Body of pancreas (tissue), 4 donors: Measurements from ENCODE around the gene CDC45.

Source experiments
- POLR2A ChIP-seq, 3 donors: fragments of 450-650 bp; IDR thresholded peaks; one replicate each; pipeline ENCODE4 v1.6.1; 2016; ENCODE audit warnings: antibody characterized with exemption in 3 of 3, mild to moderate bottlenecking in 2 of 3
- TF ChIP-seq, protein P1 (sequence below), 7 experiments: fragments of 450-650 bp in 4 of 7; fragments of 200-600 bp in 3 of 7; sonication (generic) in 3 of 7; IDR thresholded peaks; one replicate each; pipeline ENCODE4 v1.5.1; 2016 to 2019; ENCODE audit warnings: antibody characterized with exemption in 7 of 7

DNA sequence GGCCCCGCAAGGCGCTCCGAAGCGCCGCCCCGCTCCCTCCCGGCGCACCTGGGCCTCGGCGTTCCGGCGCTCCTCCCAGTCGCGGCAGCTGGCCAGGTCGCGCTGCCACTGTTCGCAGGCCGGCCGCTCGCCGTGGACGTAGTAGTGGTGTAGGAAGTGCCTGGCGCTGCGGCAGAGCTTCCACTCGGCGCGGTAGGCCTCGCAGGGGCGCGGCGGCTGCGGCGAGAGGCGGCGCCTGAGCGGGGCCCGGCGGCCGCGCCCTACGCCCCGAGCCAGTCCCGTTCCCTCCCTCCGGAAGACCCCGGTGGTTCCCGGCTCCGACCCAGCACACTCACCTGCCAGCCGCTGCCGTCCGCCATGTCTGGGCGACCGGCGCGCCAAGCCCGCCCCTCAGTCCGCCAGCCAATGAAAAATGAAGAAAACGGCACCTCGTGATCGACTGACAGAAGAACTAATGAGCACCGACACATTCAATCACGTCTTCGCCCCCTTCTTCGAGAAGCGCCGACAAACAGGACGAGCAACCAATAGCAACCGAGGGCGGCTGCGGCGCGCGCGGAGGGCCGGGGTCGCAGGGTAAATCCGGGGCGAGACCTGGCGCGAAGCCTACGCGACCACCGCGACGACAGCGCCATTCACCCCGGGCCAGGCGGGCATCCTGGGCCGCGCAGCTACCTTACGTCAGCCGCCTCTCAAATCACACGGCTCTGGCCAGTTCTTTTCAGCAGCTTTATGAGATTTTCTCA is 32.2 kb upstream of the CDC45 start, which contains the start of gene C22orf39:
- TF ChIP-seq, protein P1, sequence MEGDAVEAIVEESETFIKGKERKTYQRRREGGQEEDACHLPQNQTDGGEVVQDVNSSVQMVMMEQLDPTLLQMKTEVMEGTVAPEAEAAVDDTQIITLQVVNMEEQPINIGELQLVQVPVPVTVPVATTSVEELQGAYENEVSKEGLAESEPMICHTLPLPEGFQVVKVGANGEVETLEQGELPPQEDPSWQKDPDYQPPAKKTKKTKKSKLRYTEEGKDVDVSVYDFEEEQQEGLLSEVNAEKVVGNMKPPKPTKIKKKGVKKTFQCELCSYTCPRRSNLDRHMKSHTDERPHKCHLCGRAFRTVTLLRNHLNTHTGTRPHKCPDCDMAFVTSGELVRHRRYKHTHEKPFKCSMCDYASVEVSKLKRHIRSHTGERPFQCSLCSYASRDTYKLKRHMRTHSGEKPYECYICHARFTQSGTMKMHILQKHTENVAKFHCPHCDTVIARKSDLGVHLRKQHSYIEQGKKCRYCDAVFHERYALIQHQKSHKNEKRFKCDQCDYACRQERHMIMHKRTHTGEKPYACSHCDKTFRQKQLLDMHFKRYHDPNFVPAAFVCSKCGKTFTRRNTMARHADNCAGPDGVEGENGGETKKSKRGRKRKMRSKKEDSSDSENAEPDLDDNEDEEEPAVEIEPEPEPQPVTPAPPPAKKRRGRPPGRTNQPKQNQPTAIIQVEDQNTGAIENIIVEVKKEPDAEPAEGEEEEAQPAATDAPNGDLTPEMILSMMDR (IDR thresholded peaks at IDR 0.05), result peak in 1 of 7 experiments; percentile 19
- TF ChIP-seq POLR2A (IDR thresholded peaks at IDR 0.05), result peak; percentile 84 to 97 (median 85)
